ENCODE results near the gene ARID2. TPM values are rescaled to one million over a fixed set of nuclear protein-coding genes. Genes with fewer than 3 reads are reported as not detected.

Gene ARID2
- polyA plus RNA-seq, 1 donor from 2014 or later: 20.6 TPM

DNA sequence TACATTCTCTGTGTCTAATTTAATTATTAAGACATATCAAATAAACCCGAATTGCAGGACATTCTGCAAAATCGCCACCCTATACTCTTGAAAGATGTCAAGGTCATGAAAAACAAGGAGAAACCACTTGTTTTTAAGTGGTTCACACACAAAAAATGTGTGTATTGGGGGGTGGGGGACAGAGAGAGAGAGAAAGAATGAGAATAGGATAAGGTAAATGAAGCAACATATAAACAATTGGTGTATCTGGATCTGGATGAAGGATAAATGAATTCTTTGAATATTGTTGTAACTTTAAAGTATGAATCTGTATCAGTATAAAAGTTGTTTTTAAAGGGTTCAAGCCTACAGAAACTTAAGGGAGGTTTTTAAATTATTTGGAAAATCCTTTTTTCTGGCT, 72.1 kb downstream of the ARID2 start:
- Histone ChIP-seq H3K4me2 (ENCODE audit: low read length) (no peak overlapping the region), H3K27me3 (ENCODE audit: insufficient read depth, low read depth, low read length) (no peaks in the 10 kb centered on the region), H4K20me1 (ENCODE audit: insufficient read depth) (no peaks in the 10 kb centered on the region), H3K27ac (ENCODE audit: low read length) (no peak overlapping the region), H3K4me3 (ENCODE audit: low read length) (no peak overlapping the region), H3K9me2 (ENCODE audit: insufficient read depth, low read length) (no peaks in the 10 kb centered on the region), H3K79me2 (replicated peaks; ENCODE audit: insufficient read depth, low read length) (peaks cover 33% of the 10 kb centered on the region), H3K36me3 (ENCODE audit: insufficient read depth, low read length) (no peaks in the 10 kb centered on the region), H2AFZ (ENCODE audit: low read depth, low read length) (no peak overlapping the region), H3F3A (ENCODE audit: insufficient read depth, low read length, poor library complexity, severe bottlenecking) (no peaks in the 10 kb centered on the region), H3K9me3 (ENCODE audit: low read length) (no peaks in the 10 kb centered on the region), H3K9ac (ENCODE audit: low read length) (no peak overlapping the region)
- TF ChIP-seq, protein P1, sequence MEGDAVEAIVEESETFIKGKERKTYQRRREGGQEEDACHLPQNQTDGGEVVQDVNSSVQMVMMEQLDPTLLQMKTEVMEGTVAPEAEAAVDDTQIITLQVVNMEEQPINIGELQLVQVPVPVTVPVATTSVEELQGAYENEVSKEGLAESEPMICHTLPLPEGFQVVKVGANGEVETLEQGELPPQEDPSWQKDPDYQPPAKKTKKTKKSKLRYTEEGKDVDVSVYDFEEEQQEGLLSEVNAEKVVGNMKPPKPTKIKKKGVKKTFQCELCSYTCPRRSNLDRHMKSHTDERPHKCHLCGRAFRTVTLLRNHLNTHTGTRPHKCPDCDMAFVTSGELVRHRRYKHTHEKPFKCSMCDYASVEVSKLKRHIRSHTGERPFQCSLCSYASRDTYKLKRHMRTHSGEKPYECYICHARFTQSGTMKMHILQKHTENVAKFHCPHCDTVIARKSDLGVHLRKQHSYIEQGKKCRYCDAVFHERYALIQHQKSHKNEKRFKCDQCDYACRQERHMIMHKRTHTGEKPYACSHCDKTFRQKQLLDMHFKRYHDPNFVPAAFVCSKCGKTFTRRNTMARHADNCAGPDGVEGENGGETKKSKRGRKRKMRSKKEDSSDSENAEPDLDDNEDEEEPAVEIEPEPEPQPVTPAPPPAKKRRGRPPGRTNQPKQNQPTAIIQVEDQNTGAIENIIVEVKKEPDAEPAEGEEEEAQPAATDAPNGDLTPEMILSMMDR (IDR thresholded peaks at IDR 0.05; ENCODE audit: poor library complexity, severe bottlenecking): no peak
- TF ChIP-seq RAD21 (conservative IDR thresholded peaks at IDR 0.05): no peak
- TF ChIP-seq TAF1 (IDR thresholded peaks at IDR 0.05; ENCODE audit: low read depth): no peak
- TF ChIP-seq POLR2AphosphoS5 (IDR thresholded peaks at IDR 0.05): no peak
- TF ChIP-seq EZH2 (IDR thresholded peaks at IDR 0.05; ENCODE audit: borderline replicate concordance, insufficient read depth, low read length, poor library complexity, severe bottlenecking): no peak
- TF ChIP-seq, protein P2, sequence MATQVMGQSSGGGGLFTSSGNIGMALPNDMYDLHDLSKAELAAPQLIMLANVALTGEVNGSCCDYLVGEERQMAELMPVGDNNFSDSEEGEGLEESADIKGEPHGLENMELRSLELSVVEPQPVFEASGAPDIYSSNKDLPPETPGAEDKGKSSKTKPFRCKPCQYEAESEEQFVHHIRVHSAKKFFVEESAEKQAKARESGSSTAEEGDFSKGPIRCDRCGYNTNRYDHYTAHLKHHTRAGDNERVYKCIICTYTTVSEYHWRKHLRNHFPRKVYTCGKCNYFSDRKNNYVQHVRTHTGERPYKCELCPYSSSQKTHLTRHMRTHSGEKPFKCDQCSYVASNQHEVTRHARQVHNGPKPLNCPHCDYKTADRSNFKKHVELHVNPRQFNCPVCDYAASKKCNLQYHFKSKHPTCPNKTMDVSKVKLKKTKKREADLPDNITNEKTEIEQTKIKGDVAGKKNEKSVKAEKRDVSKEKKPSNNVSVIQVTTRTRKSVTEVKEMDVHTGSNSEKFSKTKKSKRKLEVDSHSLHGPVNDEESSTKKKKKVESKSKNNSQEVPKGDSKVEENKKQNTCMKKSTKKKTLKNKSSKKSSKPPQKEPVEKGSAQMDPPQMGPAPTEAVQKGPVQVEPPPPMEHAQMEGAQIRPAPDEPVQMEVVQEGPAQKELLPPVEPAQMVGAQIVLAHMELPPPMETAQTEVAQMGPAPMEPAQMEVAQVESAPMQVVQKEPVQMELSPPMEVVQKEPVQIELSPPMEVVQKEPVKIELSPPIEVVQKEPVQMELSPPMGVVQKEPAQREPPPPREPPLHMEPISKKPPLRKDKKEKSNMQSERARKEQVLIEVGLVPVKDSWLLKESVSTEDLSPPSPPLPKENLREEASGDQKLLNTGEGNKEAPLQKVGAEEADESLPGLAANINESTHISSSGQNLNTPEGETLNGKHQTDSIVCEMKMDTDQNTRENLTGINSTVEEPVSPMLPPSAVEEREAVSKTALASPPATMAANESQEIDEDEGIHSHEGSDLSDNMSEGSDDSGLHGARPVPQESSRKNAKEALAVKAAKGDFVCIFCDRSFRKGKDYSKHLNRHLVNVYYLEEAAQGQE (IDR thresholded peaks at IDR 0.05; ENCODE audit: borderline replicate concordance): no peak
- TF ChIP-seq MXI1 (conservative IDR thresholded peaks at IDR 0.05; ENCODE audit: poor library complexity, severe bottlenecking): no peak
- TF ChIP-seq EP300 (conservative IDR thresholded peaks at IDR 0.05; ENCODE audit: poor library complexity, severe bottlenecking): no peak
- TF ChIP-seq SMC3 (conservative IDR thresholded peaks at IDR 0.05; ENCODE audit: poor library complexity): no peak

DNA sequence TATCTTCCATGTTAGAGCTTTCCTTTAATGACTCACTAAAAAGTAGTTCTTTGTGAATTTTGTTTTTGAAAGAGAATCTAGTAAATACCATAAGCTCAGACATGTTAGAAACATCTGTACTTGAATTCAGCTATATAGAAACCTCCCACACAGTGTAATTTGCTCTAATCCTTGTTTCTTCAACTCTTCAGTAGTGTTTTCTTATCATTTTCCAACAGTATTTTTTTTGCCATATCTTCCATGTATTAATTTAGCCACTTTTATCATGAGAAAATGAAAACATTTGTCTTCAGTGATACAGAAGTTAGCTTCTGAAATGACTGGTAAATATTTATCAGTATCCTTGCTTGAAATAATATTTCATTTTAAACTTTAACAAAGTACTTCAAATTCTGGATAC, 73.6 kb downstream of the ARID2 start:
- TF ChIP-seq, protein P1 (IDR thresholded peaks at IDR 0.05; ENCODE audit: poor library complexity, severe bottlenecking): no peak
- TF ChIP-seq EZH2 (IDR thresholded peaks at IDR 0.05; ENCODE audit: borderline replicate concordance, insufficient read depth, low read length, poor library complexity, severe bottlenecking) (no peak), SMC3 (conservative IDR thresholded peaks at IDR 0.05; ENCODE audit: poor library complexity) (no peak), MXI1 (conservative IDR thresholded peaks at IDR 0.05; ENCODE audit: poor library complexity, severe bottlenecking) (no peak), RAD21 (conservative IDR thresholded peaks at IDR 0.05) (no peak), EP300 (conservative IDR thresholded peaks at IDR 0.05; ENCODE audit: poor library complexity, severe bottlenecking) (no peak), TAF1 (IDR thresholded peaks at IDR 0.05; ENCODE audit: low read depth) (no peak), POLR2AphosphoS5 (IDR thresholded peaks at IDR 0.05) (no peak)
- TF ChIP-seq, protein P2 (IDR thresholded peaks at IDR 0.05; ENCODE audit: borderline replicate concordance): no peak
- no peak overlapping the region for H3K4me3 ChIP-seq (ENCODE audit: low read length)
- no peak overlapping the region for H2AFZ ChIP-seq (ENCODE audit: low read depth, low read length)
- H3K79me2 ChIP-seq (replicated peaks; ENCODE audit: insufficient read depth, low read length): peaks cover 33% of the 10 kb centered on the region
- H3K9me2 ChIP-seq (ENCODE audit: insufficient read depth, low read length): no peaks in the 10 kb centered on the region
- H3K27me3 ChIP-seq (ENCODE audit: insufficient read depth, low read depth, low read length): no peaks in the 10 kb centered on the region
- H3K9ac ChIP-seq (ENCODE audit: low read length): no peak overlapping the region
- no peaks in the 10 kb centered on the region for H4K20me1 ChIP-seq (ENCODE audit: insufficient read depth)
- no peaks in the 10 kb centered on the region for H3K36me3 ChIP-seq (ENCODE audit: insufficient read depth, low read length)
- no peaks in the 10 kb centered on the region for H3K9me3 ChIP-seq (ENCODE audit: low read length)
- no peak overlapping the region for H3K4me2 ChIP-seq (ENCODE audit: low read length)
- H3K27ac ChIP-seq (ENCODE audit: low read length): no peak overlapping the region
- H3F3A ChIP-seq (ENCODE audit: insufficient read depth, low read length, poor library complexity, severe bottlenecking): no peaks in the 10 kb centered on the region

Data from neural cell (in vitro differentiated cells).